Spleen (tissue), 7 donors: Measurements from ENCODE around the gene PRSS23.

Source experiments
- POLR2A ChIP-seq, 3 donors: fragments of 450-650 bp; IDR thresholded peaks; one replicate each; pipeline ENCODE4 v1.5.1; 2017; ENCODE audit warnings: antibody characterized with exemption in 3 of 3, mild to moderate bottlenecking in 1 of 3
- TF ChIP-seq, protein P1 (sequence below), 11 experiments: fragments of 200-600 bp in 7 of 11; fragments of 450-650 bp in 4 of 11; sonication (generic) in 4 of 11; IDR thresholded peaks in 8 of 11; conservative IDR thresholded peaks in 3 of 11; 1 replicate in 7 of 11; 2 replicates in 4 of 11; pipeline versions ENCODE4 v1.4.0 to v1.8.0; 2016 to 2021; ENCODE audit warnings: antibody characterized with exemption in 11 of 11, inconsistent platforms in 4 of 11, mild to moderate bottlenecking in 1 of 11
- donor health status: DM: no; HTN: no; CAD: no; lungs with moderate emphysema.
- donor health status: DM: no; HTN: no; CAD: no.
- donor health status: DM: no; HTN: no; CAD: no.

DNA sequence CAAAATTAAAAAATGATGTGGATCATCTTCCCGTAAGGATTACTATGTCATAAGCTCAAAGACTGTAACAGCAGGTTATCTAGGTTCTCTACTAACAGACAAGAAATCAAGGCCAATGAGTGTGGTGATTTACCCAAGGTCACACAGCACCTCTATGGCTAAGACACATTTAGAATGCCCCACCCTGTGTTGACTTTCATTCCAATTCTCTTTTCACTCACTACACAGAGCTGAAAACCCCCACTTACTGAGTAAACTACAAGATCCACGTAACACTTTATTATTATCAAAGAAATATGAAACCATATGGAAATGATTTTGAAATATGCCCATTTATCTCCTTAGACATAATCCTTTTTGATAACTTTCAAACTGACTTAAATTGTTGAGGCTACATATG lies 4.8 kb upstream of the PRSS23 start:
- TF ChIP-seq, protein P1, sequence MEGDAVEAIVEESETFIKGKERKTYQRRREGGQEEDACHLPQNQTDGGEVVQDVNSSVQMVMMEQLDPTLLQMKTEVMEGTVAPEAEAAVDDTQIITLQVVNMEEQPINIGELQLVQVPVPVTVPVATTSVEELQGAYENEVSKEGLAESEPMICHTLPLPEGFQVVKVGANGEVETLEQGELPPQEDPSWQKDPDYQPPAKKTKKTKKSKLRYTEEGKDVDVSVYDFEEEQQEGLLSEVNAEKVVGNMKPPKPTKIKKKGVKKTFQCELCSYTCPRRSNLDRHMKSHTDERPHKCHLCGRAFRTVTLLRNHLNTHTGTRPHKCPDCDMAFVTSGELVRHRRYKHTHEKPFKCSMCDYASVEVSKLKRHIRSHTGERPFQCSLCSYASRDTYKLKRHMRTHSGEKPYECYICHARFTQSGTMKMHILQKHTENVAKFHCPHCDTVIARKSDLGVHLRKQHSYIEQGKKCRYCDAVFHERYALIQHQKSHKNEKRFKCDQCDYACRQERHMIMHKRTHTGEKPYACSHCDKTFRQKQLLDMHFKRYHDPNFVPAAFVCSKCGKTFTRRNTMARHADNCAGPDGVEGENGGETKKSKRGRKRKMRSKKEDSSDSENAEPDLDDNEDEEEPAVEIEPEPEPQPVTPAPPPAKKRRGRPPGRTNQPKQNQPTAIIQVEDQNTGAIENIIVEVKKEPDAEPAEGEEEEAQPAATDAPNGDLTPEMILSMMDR (IDR thresholded peaks at IDR 0.05 in 8 of 11, conservative IDR thresholded peaks at IDR 0.05 in 3 of 11): no peak
- TF ChIP-seq POLR2A (IDR thresholded peaks at IDR 0.05): no peak
